ENCODE measurements around the gene SLC30A10.

DNA sequence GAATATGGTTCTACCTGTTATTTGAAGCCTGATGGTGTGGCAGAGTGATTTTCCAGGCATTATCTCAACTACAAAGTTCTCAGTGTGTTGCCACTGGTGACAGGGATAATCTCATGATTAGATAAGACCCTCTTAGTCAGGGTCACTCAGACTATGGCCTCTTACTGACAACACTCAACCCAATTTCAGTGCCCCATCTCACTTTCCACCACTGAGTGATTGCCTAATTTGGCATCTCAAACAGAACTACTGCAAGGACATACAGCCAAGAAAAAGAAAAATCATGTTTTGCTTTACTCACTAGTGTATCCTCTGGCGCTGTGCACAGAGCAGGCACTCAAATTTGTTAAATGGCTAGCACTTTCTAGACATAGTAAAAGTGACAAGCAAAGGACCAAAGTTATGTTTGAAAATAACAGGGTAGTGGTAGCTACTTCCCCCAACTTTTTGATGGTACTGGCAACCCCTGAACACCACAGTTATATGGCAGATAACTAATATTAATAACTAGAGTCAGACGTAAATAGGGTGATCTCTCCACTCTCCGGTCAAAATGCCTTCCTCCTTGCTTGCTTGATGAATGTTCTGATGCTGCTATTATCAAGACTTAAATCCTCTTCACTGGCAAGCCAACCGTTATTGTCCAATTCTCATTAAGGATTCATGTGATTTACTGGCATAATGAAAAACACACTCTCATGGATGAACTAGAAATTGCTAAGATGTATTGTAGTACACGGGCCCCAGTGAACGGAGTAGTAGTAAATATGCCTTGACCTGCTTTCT is 37.1 kb upstream of the SLC30A10 start:
- no peak for TF ChIP-seq CTCF (IDR thresholded peaks at IDR 0.05)
- no peak for TF ChIP-seq POLR2A (IDR thresholded peaks at IDR 0.05)
- no peak for TF ChIP-seq EP300 (IDR thresholded peaks at IDR 0.05)

Data from tibial nerve (tissue), 4 donors.